GM21390 (cell line): Measurements from ENCODE around the gene GPC2.
"Not testable (repeated sequence)": the region's sequence is repeated elsewhere in the genome, so short reads cannot be mapped to it uniquely, and the experiment has no call there.

ENCODE experiments used
- ATAC-seq: cut with Tn5 transposase; IDR thresholded peaks from one replicate; pipeline ENCODE4 v1.9.1; 2021; ENCODE audit not compliant: unreplicated experiment

GPC2 gene

DNA sequence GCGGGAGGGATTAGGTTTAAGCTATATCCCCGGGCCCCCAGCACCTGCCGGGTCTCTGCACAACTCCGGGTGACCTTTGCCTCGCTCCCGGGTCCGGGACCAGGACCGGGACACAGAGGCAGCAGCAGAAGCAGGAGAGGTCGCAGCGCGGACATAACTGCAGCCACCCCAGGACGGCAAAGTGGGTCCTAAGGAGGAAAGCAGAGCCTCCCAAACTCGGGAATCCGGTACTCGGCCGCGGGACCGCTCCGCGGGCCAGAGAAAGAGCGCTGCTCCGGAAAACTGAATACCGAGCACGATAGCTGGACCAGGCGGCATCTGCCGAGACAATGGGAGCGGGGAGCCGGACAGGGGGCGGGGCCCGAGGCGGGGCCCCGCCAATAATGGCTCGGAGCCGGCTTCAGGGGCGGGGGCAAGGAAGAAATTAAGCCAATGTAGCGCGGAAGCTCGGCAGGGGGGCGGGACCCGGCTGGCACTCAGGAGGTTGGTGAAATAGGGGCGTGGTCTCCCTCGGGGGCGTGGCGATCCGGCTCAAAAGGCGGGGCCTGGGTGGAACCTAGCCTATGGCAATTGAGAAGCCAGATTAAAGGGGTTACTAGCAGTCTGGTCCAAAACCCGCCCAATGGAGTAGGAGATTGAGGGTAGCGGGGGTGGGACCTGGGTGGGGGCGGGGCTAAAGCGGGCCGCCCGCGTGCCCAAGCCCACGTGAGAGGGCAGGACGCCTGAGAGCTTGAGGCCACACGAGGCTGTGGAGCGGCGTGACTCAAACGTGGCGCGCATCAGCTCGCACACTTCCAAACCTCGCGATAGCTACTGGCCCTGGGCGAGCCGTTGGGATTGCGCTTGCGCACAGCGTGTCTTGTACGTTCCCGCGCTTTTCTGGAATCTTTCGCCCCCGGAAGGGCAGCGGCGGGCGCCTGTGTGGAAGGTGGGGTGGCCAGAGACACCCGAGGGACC lies at the start of gene GPC2, which contains the start of gene STAG3:
Gene GPC2, minus strand, starts transcription at position 337 of the 957 bp plus-strand sequence. Its CDS starts 182 bp downstream, at position 155.
Gene STAG3, plus strand, starts transcription at position 874 of the 957 bp plus-strand sequence. CDS start 2,639 bp downstream, outside the sequence.
- ATAC-seq = peak; percentile 82

GRCh38 chr7:100224891-100225290 lies 47.7 kb upstream of the GPC2 start:
- not testable (repeated sequence) for ATAC-seq

GRCh38 chr7:100223376-100223927 lies 46.3 kb upstream of the GPC2 start:
- ATAC-seq = not testable (repeated sequence)

DNA sequence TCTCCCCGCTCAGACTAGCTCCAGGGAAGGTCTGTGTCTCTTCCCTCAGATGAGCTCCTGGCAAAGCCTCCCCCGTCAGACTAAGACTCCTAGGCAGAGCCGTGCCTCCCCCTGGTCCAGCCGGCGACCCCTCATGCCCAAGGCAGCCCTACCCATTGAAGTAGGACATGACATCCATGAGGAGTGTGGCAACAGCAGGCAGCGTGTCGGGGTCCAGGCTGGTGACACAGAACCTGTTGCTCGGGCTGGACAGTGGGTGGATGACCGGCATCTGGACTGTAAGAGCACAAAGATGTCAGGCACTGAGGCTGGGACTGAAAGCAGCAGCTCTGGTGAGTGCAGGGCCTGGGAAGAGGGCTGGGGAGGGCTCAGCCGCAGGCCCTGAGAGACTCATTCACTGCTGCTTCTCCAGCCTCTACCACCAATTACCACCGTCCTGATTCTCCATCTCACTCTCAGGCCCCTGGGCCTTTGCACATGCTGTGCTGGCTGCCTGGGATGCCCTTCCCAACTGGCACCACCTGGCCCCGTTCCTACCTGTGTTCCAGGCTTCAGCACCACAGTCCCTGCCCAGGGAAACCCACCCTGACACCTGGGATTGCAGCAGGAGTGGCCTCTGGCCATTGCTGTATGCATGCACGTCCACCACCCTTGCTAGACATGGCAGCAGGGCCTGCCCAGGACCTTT lies 45.4 kb upstream of the GPC2 start:
- ATAC-seq = no peak

GRCh38 chr7:100221767-100222444 lies 44.7 kb upstream of the GPC2 start:
- ATAC-seq = no peak

GRCh38 chr7:100221231-100221718 lies 44.1 kb upstream of the GPC2 start:
- ATAC-seq = peak; percentile 52

GRCh38 chr7:100220586-100221230 lies 43.5 kb upstream of the GPC2 start:
- peak; percentile 15 for ATAC-seq

GRCh38 chr7:100219801-100220585 lies 42.8 kb upstream of the GPC2 start, which contains the start of gene PVRIG:
Gene PVRIG, plus strand, starts transcription at chr7:100219949. Its CDS starts 22 bp downstream, at chr7:100219971.
- ATAC-seq = not testable (repeated sequence)

GRCh38 chr7:100219271-100219737 lies 42.1 kb upstream of the GPC2 start:
- ATAC-seq = no peak

- peak; percentile 7 for ATAC-seq
These were observed 40.8 kb upstream of the GPC2 start for GRCh38 chr7:100217934-100218333.

DNA sequence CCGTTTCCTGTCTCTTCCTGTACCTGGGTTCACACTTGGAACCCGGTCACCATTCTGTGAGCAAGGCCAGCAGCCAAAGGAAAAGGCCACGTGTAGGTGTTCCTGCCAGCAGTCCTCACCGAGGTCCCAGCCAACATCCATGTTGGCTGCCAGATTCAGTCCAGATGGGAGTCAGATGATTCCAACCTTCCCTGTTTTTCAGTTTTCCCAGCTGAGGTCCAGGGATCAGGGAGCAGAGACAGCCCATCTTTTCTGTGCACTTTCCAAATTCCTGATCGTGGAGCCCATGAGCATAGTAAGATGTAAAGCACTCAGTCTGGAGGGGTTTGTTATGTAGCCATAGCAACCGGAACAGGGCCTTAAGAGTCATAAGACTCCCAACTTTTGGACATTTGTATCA lies 38.7 kb upstream of the GPC2 start:
- no peak for ATAC-seq

GRCh38 chr7:100214356-100214755 lies 37.2 kb upstream of the GPC2 start:
- not testable (repeated sequence) for ATAC-seq

GRCh38 chr7:100213672-100214071 lies 36.5 kb upstream of the GPC2 start:
- no peak for ATAC-seq

DNA sequence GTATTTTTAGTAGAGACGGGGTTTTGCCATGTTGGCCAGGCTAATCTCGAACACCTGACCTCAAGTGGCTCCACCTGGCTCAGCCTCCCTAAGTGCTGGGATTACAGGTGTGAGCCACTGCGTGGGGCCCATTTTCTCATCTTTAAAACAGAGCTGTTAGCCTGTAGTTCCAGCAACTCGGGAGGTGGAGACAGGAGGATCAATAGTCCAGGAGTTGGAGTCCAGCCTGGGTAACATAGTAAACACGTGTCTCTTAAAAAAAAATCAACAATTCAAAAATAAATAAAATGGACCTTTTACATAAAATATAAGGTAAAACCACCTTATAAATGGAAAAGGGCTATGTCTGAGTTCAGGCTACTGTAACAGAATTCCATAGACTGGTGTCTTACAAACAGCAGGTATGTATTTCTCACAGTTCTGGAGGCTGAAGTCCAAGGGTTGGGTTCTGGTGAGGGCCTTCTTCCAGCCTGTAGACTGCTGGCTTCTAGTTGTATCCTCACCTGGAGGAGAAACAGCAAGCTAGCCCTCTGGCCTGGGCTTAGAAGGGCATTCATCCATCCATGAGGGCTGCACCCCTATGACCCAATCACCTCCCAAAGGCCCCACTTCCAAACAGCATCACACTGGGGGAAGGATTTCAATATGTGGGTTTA lies 35.6 kb upstream of the GPC2 start:
- no peak for ATAC-seq

- ATAC-seq = no peak
These were observed 34.2 kb upstream of the GPC2 start for GRCh38 chr7:100211342-100211780.

- ATAC-seq = no peak
These were observed 33.6 kb upstream of the GPC2 start for GRCh38 chr7:100210805-100211204.

DNA sequence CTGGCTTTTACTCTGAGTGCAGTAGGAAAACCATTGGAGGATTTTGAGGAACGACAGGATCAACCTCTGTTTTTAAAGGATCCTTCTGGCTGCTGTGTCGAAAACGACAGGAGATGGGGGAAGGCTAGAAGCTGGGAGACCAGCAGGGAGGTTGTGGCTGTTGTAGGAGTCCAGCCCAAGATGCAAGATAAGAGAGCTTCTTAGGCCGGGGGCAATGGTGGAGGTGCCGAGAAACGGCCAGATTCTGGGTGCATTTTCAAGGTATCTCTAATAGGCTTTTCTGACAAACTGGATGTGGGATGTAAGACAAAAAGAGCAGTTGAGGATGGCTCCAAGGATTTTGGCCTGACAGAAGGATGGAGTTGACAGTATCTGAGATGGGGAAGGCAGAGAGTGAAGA lies 32.3 kb upstream of the GPC2 start:
- no peak for ATAC-seq

DNA sequence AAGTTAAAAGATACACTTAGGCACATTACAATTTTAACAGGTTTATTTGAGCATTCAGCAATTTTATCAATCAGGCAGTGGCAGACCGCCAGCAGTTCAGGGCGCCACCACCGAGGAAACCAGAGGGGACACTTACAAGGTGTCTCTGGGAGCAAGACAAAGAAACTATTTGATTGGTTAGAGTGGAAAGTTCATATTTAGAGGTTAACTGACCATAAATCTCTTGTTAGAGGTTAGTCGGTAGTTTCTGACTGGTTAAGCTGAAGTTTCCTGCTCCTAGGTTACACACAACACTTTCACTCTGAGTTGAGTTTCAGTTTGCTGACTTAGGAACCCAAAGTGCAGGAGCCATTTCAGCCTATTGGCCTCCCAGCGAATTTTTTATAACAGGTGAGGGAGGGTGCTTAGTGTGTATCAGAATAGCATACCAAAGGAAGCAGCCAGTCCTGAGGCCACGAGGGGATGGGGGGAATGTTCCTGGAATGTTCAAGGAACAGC lies 31.8 kb upstream of the GPC2 start:
- peak; percentile 68 for ATAC-seq
